HEK293 (cell line): Measurements from ENCODE around the gene MAP3K5.

Experiments
- CTCF ChIA-PET: fragments of 350-600 bp; formaldehyde crosslinking; extraction: SDS; loops from one replicate; lab custom pipeline; 2021; ENCODE audit warnings: antibody characterized with exemption; lab: Yijun Ruan, JAX
- POLR2A ChIA-PET: fragments of 300-600 bp; formaldehyde crosslinking; extraction: SDS; loops from one replicate; lab custom pipeline; 2020; ENCODE audit warnings: antibody characterized with exemption, inconsistent platforms; lab: Yijun Ruan, JAX
- H3K27ac ChIP-seq: fragments of 200-500 bp; sonication (Bioruptor generic); 2 replicates; pipeline ENCODE4 v1.5.1; 2014; ENCODE audit warnings: low read depth, low read length, control low read depth, inconsistent platforms; ENCODE audit errors: extremely low read depth
- H3K36me3 ChIP-seq, 2 experiments: fragments of 200-500 bp in 1 of 2; sonication (Bioruptor generic) in 1 of 2; 1 replicate in 1 of 2; 2 replicates in 1 of 2; pipeline ENCODE4 v1.5.1; 2014 to 2017; ENCODE audit warnings: inconsistent platforms in 2 of 2, low read length in 2 of 2; ENCODE audit not compliant: control insufficient read depth in 2 of 2, insufficient read depth in 1 of 2
- H3K4me1 ChIP-seq: fragments of 200-500 bp; sonication (Bioruptor generic); 2 replicates; pipeline ENCODE4 v1.5.1; 2014; ENCODE audit warnings: mild to moderate bottlenecking, low read length, inconsistent platforms; ENCODE audit not compliant: control insufficient read depth, insufficient read depth
- H3K4me3 ChIP-seq: 2 replicates; pipeline ENCODE4 v1.5.1; 2011; ENCODE audit warnings: low read depth, mild to moderate bottlenecking, control low read depth, low read length, moderate library complexity
- H3K9me3 ChIP-seq: fragments of 200-500 bp; sonication (Bioruptor generic); 2 replicates; pipeline ENCODE4 v1.5.1; 2014; ENCODE audit warnings: low read depth, low read length, inconsistent platforms; ENCODE audit not compliant: control insufficient read depth, insufficient read depth
- KLF10 ChIP-seq: fragments of 450-650 bp; IDR thresholded peaks from 2 replicates; pipeline ENCODE4 v1.5.1; 2018; ENCODE audit warnings: missing biosample characterization, mild to moderate bottlenecking, missing genetic modification characterization
- PRDM1 ChIP-seq: fragments of 450-650 bp; formaldehyde crosslinking; IDR thresholded peaks from 2 replicates; pipeline ENCODE4; 2016; ENCODE audit warnings: missing biosample characterization, missing genetic modification characterization
- PRDM6 ChIP-seq: fragments of 450-650 bp; formaldehyde crosslinking; IDR thresholded peaks from 2 replicates; pipeline ENCODE4 v1.5.1; 2017; ENCODE audit warnings: missing biosample characterization, missing genetic modification characterization
- ZBTB17 ChIP-seq: fragments of 450-650 bp; formaldehyde crosslinking; IDR thresholded peaks from 2 replicates; pipeline ENCODE4 v1.5.1; 2016; ENCODE audit warnings: missing biosample characterization, missing genetic modification characterization
- ZEB2 ChIP-seq: fragments of 450-650 bp; formaldehyde crosslinking; IDR thresholded peaks from 2 replicates; pipeline ENCODE4 v1.5.1; 2016; ENCODE audit warnings: missing biosample characterization, missing genetic modification characterization
- ZFP3 ChIP-seq: fragments of 450-650 bp; formaldehyde crosslinking; IDR thresholded peaks from 2 replicates; pipeline ENCODE4 v1.5.1; 2016; ENCODE audit warnings: low read depth, missing biosample characterization, missing genetic modification characterization
- ZNF211 ChIP-seq: fragments of 450-650 bp; formaldehyde crosslinking; IDR thresholded peaks from 2 replicates; pipeline ENCODE4 v1.5.1; 2016; ENCODE audit warnings: low read depth, missing biosample characterization, missing genetic modification characterization
- ZNF311 ChIP-seq: fragments of 450-650 bp; formaldehyde crosslinking; IDR thresholded peaks from 2 replicates; pipeline ENCODE4 v1.5.1; 2017; ENCODE audit warnings: missing biosample characterization, missing genetic modification characterization, borderline replicate concordance
- ZNF362 ChIP-seq: fragments of 450-650 bp; formaldehyde crosslinking; IDR thresholded peaks from 2 replicates; pipeline ENCODE4 v1.5.1; 2016; ENCODE audit warnings: missing biosample characterization, missing genetic modification characterization
- ZNF514 ChIP-seq: fragments of 450-650 bp; formaldehyde crosslinking; IDR thresholded peaks from 2 replicates; pipeline ENCODE4 v1.5.1; 2016; ENCODE audit warnings: missing biosample characterization, missing genetic modification characterization
- ZNF548 ChIP-seq: fragments of 450-650 bp; formaldehyde crosslinking; IDR thresholded peaks from 2 replicates; pipeline ENCODE4 v1.5.1; 2016; ENCODE audit warnings: missing biosample characterization, missing genetic modification characterization
- ZNF580 ChIP-seq: fragments of 450-650 bp; formaldehyde crosslinking; IDR thresholded peaks from 2 replicates; pipeline ENCODE4 v1.5.1; 2016; ENCODE audit warnings: missing biosample characterization, missing genetic modification characterization
- ZNF596 ChIP-seq: fragments of 450-650 bp; IDR thresholded peaks from 2 replicates; pipeline ENCODE4 v1.5.0; 2018; ENCODE audit warnings: missing biosample characterization, mild to moderate bottlenecking, missing genetic modification characterization, moderate library complexity
- ZNF621 ChIP-seq: fragments of 450-650 bp; formaldehyde crosslinking; IDR thresholded peaks from 2 replicates; pipeline ENCODE4 v1.5.1; 2017; ENCODE audit warnings: missing biosample characterization, missing genetic modification characterization
- ZNF645 ChIP-seq: fragments of 450-650 bp; formaldehyde crosslinking; IDR thresholded peaks from 2 replicates; pipeline ENCODE4; 2016; ENCODE audit warnings: missing biosample characterization, missing genetic modification characterization
- ZNF777 ChIP-seq: fragments of 450-650 bp; formaldehyde crosslinking; IDR thresholded peaks from 2 replicates; pipeline ENCODE4 v1.5.1; 2017; ENCODE audit warnings: missing biosample characterization, missing genetic modification characterization, borderline replicate concordance
- ZNF791 ChIP-seq: fragments of 450-650 bp; formaldehyde crosslinking; IDR thresholded peaks from 2 replicates; pipeline ENCODE4 v1.5.1; 2016; ENCODE audit warnings: missing biosample characterization, missing genetic modification characterization
- ZSCAN16 ChIP-seq: fragments of 450-650 bp; formaldehyde crosslinking; IDR thresholded peaks from 2 replicates; pipeline ENCODE4 v1.5.1; 2016; ENCODE audit warnings: missing biosample characterization, missing genetic modification characterization
- ZSCAN5A ChIP-seq: fragments of 450-650 bp; formaldehyde crosslinking; IDR thresholded peaks from 2 replicates; pipeline ENCODE4 v1.5.1; 2016; ENCODE audit warnings: missing biosample characterization, missing genetic modification characterization

MAP3K5 gene

GRCh38 chr6:136666041-136666440, 126.2 kb downstream of the MAP3K5 start (continued):
- no peak for TF ChIP-seq ZSCAN16 (tag by site-specific recombination)
- no peak for TF ChIP-seq ZNF311
- TF ChIP-seq ZNF621 (tag by site-specific recombination): no peak

- H3K9me3 ChIP-seq: no peaks in the 10 kb centered on the region
- POLR2A ChIA-PET: no interaction called here
These were observed 129.7 kb downstream of the MAP3K5 start for GRCh38 chr6:136662347-136663237.

GRCh38 chr6:136660727-136661126, 131.6 kb downstream of the MAP3K5 start:
- TF ChIP-seq ZBTB17 (no peak), ZSCAN5A (tag by site-specific recombination) (no peak), ZNF791 (tag by site-specific recombination) (no peak), ZFP3 (tag by site-specific recombination) (no peak), ZNF211 (no peak), PRDM6 (tag by site-specific recombination) (0 out of 2 replicates have a peak, but pooled peaks have one; percentile 11), KLF10 (tag by site-specific recombination) (no peak)
- H3K9me3 ChIP-seq: no peaks in the 10 kb centered on the region
- H3K4me1 ChIP-seq: peaks cover under 1% of the 10 kb centered on the region; the same call in 1 of the 2 replicates
- no peak overlapping the region for H3K27ac ChIP-seq
- no peaks in the 10 kb centered on the region; a peak in 1 of 3 replicates for H3K36me3 ChIP-seq
- POLR2A ChIA-PET: no interaction called here
- H3K4me3 ChIP-seq: no peak overlapping the region
- CTCF ChIA-PET: interaction anchor here (0.7 to 1.4 kb wide), 2 partner anchors 73 to 132 kb away, joined by 4 to 6 read pairs; partner anchors contain the start of gene MAP3K5

More at GRCh38 chr6:136662347-136663237, 129.7 kb downstream of the MAP3K5 start:
- Histone ChIP-seq H3K36me3 (no peaks in the 10 kb centered on the region; a peak in 1 of 3 replicates), H3K4me1 (no peaks in the 10 kb centered on the region), H3K4me3 (no peak overlapping the region), H3K27ac (no peak overlapping the region)
- CTCF ChIA-PET: interaction anchor here (0.6 to 0.7 kb wide), 3 partner anchors 112 to 1523 kb away, joined by 3 to 4 read pairs (median 3); no protein-coding TSS in a partner anchor
- TF ChIP-seq ZNF645 (tag by site-specific recombination) (no peak), ZNF596 (peak; percentile 93), ZNF548 (tag by site-specific recombination) (no peak), PRDM1 (tag by site-specific recombination) (peak; percentile 95)

GRCh38 chr6:136659991-136660499, 132.2 kb downstream of the MAP3K5 start:
- no peaks in the 10 kb centered on the region for H3K36me3 ChIP-seq
- POLR2A ChIA-PET: no interaction called here
- peaks cover 7% of the 10 kb centered on the region; the same call in 1 of the 2 replicates for H3K4me1 ChIP-seq
- H3K27ac ChIP-seq: no peak overlapping the region
- H3K4me3 ChIP-seq: no peak overlapping the region
- CTCF ChIA-PET: no interaction called here
- TF ChIP-seq ZNF362 (tag by site-specific recombination): no peak
- TF ChIP-seq ZEB2 (tag by site-specific recombination): no peak
- no peak for TF ChIP-seq ZNF777 (tag by site-specific recombination)
- TF ChIP-seq ZNF514: no peak
- no peak for TF ChIP-seq ZNF580 (tag by site-specific recombination)
- no peaks in the 10 kb centered on the region for H3K9me3 ChIP-seq
